Gastroesophageal sphincter (tissue), 4 donors: ENCODE measurements around the gene ATG4A. TPM values are rescaled to one million over a fixed set of nuclear protein-coding genes. Genes with fewer than 3 reads are reported as not detected.

Source experiments
- ATAC-seq: fragments of 150-250 bp; one replicate; pipeline ENCODE4 v1.9.1; 2016; ENCODE audit warnings: mild to moderate bottlenecking, moderate library complexity
- H3K27ac ChIP-seq, 4 donors: fragments of 200-600 bp; sonication (generic) in 3 of 4; 1 replicate in 3 of 4; 2 replicates in 1 of 4; pipeline ENCODE4 v1.5.1; 2016 to 2019
- H3K27me3 ChIP-seq: fragments of 200-600 bp; sonication (generic); one replicate; pipeline ENCODE4 v1.5.1; 2019
- H3K36me3 ChIP-seq, 2 donors: fragments of 200-600 bp; sonication (generic); one replicate each; pipeline ENCODE4 v1.5.1; 2019; ENCODE audit warnings: control low read depth in 1 of 2
- H3K4me1 ChIP-seq, 3 donors: fragments of 200-600 bp; sonication (generic); 1 replicate in 2 of 3; 2 replicates in 1 of 3; pipeline ENCODE4 v1.5.1; 2016 to 2019; ENCODE audit warnings: control low read depth in 2 of 3
- H3K4me3 ChIP-seq, 2 donors: fragments of 200-600 bp; sonication (generic); one replicate each; pipeline ENCODE4 v1.5.1; 2019; ENCODE audit warnings: mild to moderate bottlenecking in 1 of 2, moderate library complexity in 1 of 2
- H3K9me3 ChIP-seq, 3 donors: fragments of 200-600 bp; sonication (generic); one replicate each; pipeline ENCODE4 v1.5.1; 2017 to 2019; ENCODE audit warnings: control low read depth in 2 of 3
- CTCF ChIP-seq, 4 experiments: fragments of 200-600 bp in 2 of 4; fragments of 450-650 bp in 2 of 4; sonication (generic) in 1 of 4; IDR thresholded peaks; one replicate each; pipeline ENCODE4 v1.5.1; 2017 to 2019; ENCODE audit warnings: antibody characterized with exemption in 4 of 4, mild to moderate bottlenecking in 2 of 4, moderate library complexity in 2 of 4
- EP300 ChIP-seq: sonication (generic); formaldehyde crosslinking; IDR thresholded peaks from one replicate; pipeline ENCODE4 v1.6.1; 2017; ENCODE audit warnings: antibody characterized with exemption, mild to moderate bottlenecking
- POLR2A ChIP-seq, 2 donors: fragments of 450-650 bp; IDR thresholded peaks; one replicate each; pipeline ENCODE4 v1.6.1; 2017; ENCODE audit warnings: antibody characterized with exemption in 2 of 2, mild to moderate bottlenecking in 2 of 2, moderate library complexity in 1 of 2
- POLR2AphosphoS5 ChIP-seq: sonication (generic); formaldehyde crosslinking; IDR thresholded peaks from one replicate; pipeline ENCODE4 v1.6.1; 2017; ENCODE audit warnings: antibody characterized with exemption
- WGBS, 2 donors: methylation state at CpG; one replicate each; pipeline ENCODE4 v1.1.5; 2018; ENCODE audit warnings: low coverage in 1 of 2; 5-methylcytosine and 5-hydroxymethylcytosine counted together
- total RNA-seq, 4 donors: library from RNA; depleted of rRNA; stranded (reverse); fragments of >200 nt; gene quantifications; one replicate each; pipeline ENCODE4 v1.1.0, GENCODE V29; 2016

The ATG4A gene
- total RNA-seq, 4 donors from 2014 or later: 9.3 to 13.6 (median 11.8) TPM

GRCh38 chrX:108117988-108118387, 26.4 kb downstream of the ATG4A start:
- TF ChIP-seq POLR2AphosphoS5 (no peak), EP300 (no peak), POLR2A (IDR thresholded peaks at IDR 0.05) (no peak), CTCF (IDR thresholded peaks at IDR 0.05) (no peak)
- H3K27ac ChIP-seq: no peak overlapping the region
- ATAC-seq: no peak
- no peaks in the 10 kb centered on the region for H3K27me3 ChIP-seq
- no peak overlapping the region for H3K4me3 ChIP-seq
- WGBS, 2 donors: 32 to 64% methylated on average over 1 to 3 of the region's 3 CpGs
- peaks cover 0 to 44% (median 0%) of the 10 kb centered on the region in 3 donors for H3K4me1 ChIP-seq
- no peaks in the 10 kb centered on the region for H3K36me3 ChIP-seq
- H3K9me3 ChIP-seq: no peaks in the 10 kb centered on the region

- Histone ChIP-seq H3K36me3 (no peaks in the 10 kb centered on the region), H3K27me3 (no peaks in the 10 kb centered on the region), H3K4me1 (peaks cover 0 to 49% (median 0%) of the 10 kb centered on the region in 3 donors), H3K27ac (peak overlapping the region in 2 of 4 donors; percentile 14 to 34), H3K9me3 (no peaks in the 10 kb centered on the region), H3K4me3 (no peak overlapping the region)
- WGBS, 2 donors: 8 to 10% methylated on average over 2 to 3 of the region's 3 CpGs
- no peak for ATAC-seq
- TF ChIP-seq CTCF (IDR thresholded peaks at IDR 0.05) (no peak), POLR2AphosphoS5 (no peak), POLR2A (IDR thresholded peaks at IDR 0.05) (no peak), EP300 (no peak)
These were observed 29.7 kb downstream of the ATG4A start for GRCh38 chrX:108121291-108121690.

GRCh38 chrX:108122748-108123147, 31.2 kb downstream of the ATG4A start:
- TF ChIP-seq POLR2AphosphoS5 (no peak), EP300 (no peak), CTCF (IDR thresholded peaks at IDR 0.05) (no peak), POLR2A (IDR thresholded peaks at IDR 0.05) (no peak)
- H3K36me3 ChIP-seq: peaks cover 0 to 4% of the 10 kb centered on the region in 2 donors
- H3K4me3 ChIP-seq: no peak overlapping the region
- no peaks in the 10 kb centered on the region for H3K27me3 ChIP-seq
- no CpG with 5 or more reads among the region's 2 CpGs for WGBS, 2 donors
- no peaks in the 10 kb centered on the region for H3K9me3 ChIP-seq
- no peak overlapping the region for H3K27ac ChIP-seq
- no peak for ATAC-seq
- H3K4me1 ChIP-seq: peaks cover 0 to 43% (median 0%) of the 10 kb centered on the region in 3 donors

GRCh38 chrX:108123591-108124366, 32.2 kb downstream of the ATG4A start:
- Histone ChIP-seq H3K27ac (no peak overlapping the region), H3K27me3 (no peaks in the 10 kb centered on the region), H3K9me3 (no peaks in the 10 kb centered on the region), H3K4me1 (peaks cover 0 to 36% (median 0%) of the 10 kb centered on the region in 3 donors), H3K36me3 (peaks cover 0 to 4% of the 10 kb centered on the region in 2 donors), H3K4me3 (no peak overlapping the region)
- TF ChIP-seq POLR2AphosphoS5 (no peak), POLR2A (IDR thresholded peaks at IDR 0.05) (no peak), EP300 (no peak), CTCF (IDR thresholded peaks at IDR 0.05) (no peak)
- ATAC-seq: no peak
- WGBS, 2 donors: 100% methylated on average over 1 of the region's 3 CpGs; no CpG with 5 or more reads in 1 of the 2 donors

- ATAC-seq: no peak
- Histone ChIP-seq H3K4me3 (no peak overlapping the region), H3K27me3 (no peaks in the 10 kb centered on the region), H3K4me1 (peaks cover 0 to 16% (median 0%) of the 10 kb centered on the region in 3 donors), H3K9me3 (no peaks in the 10 kb centered on the region), H3K27ac (no peak overlapping the region), H3K36me3 (peaks cover 0 to 9% of the 10 kb centered on the region in 2 donors)
- WGBS, 2 donors: 57 to 80% methylated on average over 1 to 2 of the region's 2 CpGs
- TF ChIP-seq CTCF (IDR thresholded peaks at IDR 0.05): no peak
- no peak for TF ChIP-seq POLR2AphosphoS5
- no peak for TF ChIP-seq POLR2A (IDR thresholded peaks at IDR 0.05)
- no peak for TF ChIP-seq EP300
These were observed 35.1 kb downstream of the ATG4A start for GRCh38 chrX:108126661-108127060.
